CD4-positive, alpha-beta memory T cell (primary cell): Measurements from ENCODE around the gene MEIG1. TPM values are rescaled to one million over a fixed set of nuclear protein-coding genes. Genes with fewer than 3 reads are reported as not detected.

Source experiments
- CTCF ChIA-PET: fragments of 350-600 bp; sonication (Branson Sonifier 250); formaldehyde crosslinking; loops from one replicate; lab custom pipeline; 2021; ENCODE audit warnings: inconsistent platforms; ENCODE audit not compliant: partially characterized antibody; lab: Charles Lee
- POLR2A ChIA-PET: fragments of 350-600 bp; sonication (Branson Sonifier 250); formaldehyde crosslinking; loops from one replicate; lab custom pipeline; 2021; ENCODE audit not compliant: partially characterized antibody; lab: Charles Lee
- DNase-seq, 5 donors: peaks; one replicate each; pipeline versions ENCODE4 v3.0.0 to v3.0.0-alpha.2; 2020 to 2022; ENCODE audit warnings: mixed read lengths in 1 of 5
- H3K27ac ChIP-seq: one replicate; pipeline ENCODE4 v1.7.0; 2013; ENCODE audit warnings: low read depth, low read length
- H3K27me3 ChIP-seq: 2 replicates; pipeline ENCODE4 v1.7.0; 2013; ENCODE audit warnings: mild to moderate bottlenecking, low read length, moderate library complexity; ENCODE audit not compliant: insufficient read depth
- H3K36me3 ChIP-seq: 2 replicates; pipeline ENCODE4 v1.7.0; 2013; ENCODE audit warnings: mild to moderate bottlenecking, low read length, moderate library complexity; ENCODE audit not compliant: insufficient read depth
- H3K4me1 ChIP-seq: 2 replicates; pipeline ENCODE4 v1.7.0; 2013; ENCODE audit warnings: mild to moderate bottlenecking, low read length, moderate library complexity; ENCODE audit not compliant: insufficient read depth
- H3K4me3 ChIP-seq, 2 donors: one replicate each; pipeline ENCODE4 v1.7.0; 2013; ENCODE audit warnings: low read length in 2 of 2, mild to moderate bottlenecking in 1 of 2
- H3K9me3 ChIP-seq, 2 donors: one replicate each; pipeline ENCODE4 v1.7.0; 2013; ENCODE audit warnings: low read length in 2 of 2, control low read depth in 1 of 2; ENCODE audit not compliant: control insufficient read depth in 1 of 2
- H3K27ac Mint-ChIP-seq, 7 donors: one replicate each; pipeline ENCODE4 v1.8.0; 2020 to 2021; ENCODE audit warnings: mixed read lengths in 7 of 7, mild to moderate bottlenecking in 6 of 7, inconsistent platforms in 3 of 7, moderate library complexity in 3 of 7
- H3K27me3 Mint-ChIP-seq, 2 donors: one replicate each; pipeline ENCODE4 v1.8.0; 2020 to 2021; ENCODE audit warnings: mixed read lengths in 2 of 2
- H3K36me3 Mint-ChIP-seq, 2 donors: one replicate each; pipeline ENCODE4 v1.8.0; 2020 to 2021; ENCODE audit warnings: mixed read lengths in 2 of 2, inconsistent platforms in 1 of 2, mild to moderate bottlenecking in 1 of 2
- H3K4me1 Mint-ChIP-seq, 4 donors: one replicate each; pipeline ENCODE4 v1.8.0; 2020 to 2021; ENCODE audit warnings: mixed read lengths in 4 of 4, mild to moderate bottlenecking in 1 of 4
- H3K4me3 Mint-ChIP-seq, 8 donors: one replicate each; pipeline ENCODE4 v1.8.0; 2020 to 2021; ENCODE audit warnings: mixed read lengths in 8 of 8, mild to moderate bottlenecking in 7 of 8, moderate library complexity in 6 of 8, inconsistent platforms in 3 of 8
- H3K9me3 Mint-ChIP-seq, 8 donors: one replicate each; pipeline ENCODE4 v1.8.0; 2020 to 2021; ENCODE audit warnings: mixed read lengths in 8 of 8, mild to moderate bottlenecking in 5 of 8, inconsistent platforms in 3 of 8, moderate library complexity in 1 of 8
- intact Hi-C: fragments of 100-400 bp; cut with micrococcal nuclease; formaldehyde crosslinking; loops from one replicate; pipeline ENCODE4 v1.15.1; 2023
- polyA plus RNA-seq, 2 donors: library from polyadenylated mRNA; unstranded; fragments of 300-500 nt; fragmentation: Illumina TruSeq; gene quantifications; one replicate each; pipeline ENCODE4 v1.2.3, GENCODE V29; 2021
- total RNA-seq, 2 experiments: library from RNA; stranded (reverse); gene quantifications; one replicate each; pipeline ENCODE4 v1.2.3, GENCODE V29; 2021

MEIG1 gene, protein sequence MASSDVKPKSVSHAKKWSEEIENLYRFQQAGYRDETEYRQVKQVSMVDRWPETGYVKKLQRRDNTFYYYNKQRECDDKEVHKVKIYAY
- not detected for total RNA-seq
- under 1 TPM; 0.62 to 0.99 TPM for polyA plus RNA-seq

DNA sequence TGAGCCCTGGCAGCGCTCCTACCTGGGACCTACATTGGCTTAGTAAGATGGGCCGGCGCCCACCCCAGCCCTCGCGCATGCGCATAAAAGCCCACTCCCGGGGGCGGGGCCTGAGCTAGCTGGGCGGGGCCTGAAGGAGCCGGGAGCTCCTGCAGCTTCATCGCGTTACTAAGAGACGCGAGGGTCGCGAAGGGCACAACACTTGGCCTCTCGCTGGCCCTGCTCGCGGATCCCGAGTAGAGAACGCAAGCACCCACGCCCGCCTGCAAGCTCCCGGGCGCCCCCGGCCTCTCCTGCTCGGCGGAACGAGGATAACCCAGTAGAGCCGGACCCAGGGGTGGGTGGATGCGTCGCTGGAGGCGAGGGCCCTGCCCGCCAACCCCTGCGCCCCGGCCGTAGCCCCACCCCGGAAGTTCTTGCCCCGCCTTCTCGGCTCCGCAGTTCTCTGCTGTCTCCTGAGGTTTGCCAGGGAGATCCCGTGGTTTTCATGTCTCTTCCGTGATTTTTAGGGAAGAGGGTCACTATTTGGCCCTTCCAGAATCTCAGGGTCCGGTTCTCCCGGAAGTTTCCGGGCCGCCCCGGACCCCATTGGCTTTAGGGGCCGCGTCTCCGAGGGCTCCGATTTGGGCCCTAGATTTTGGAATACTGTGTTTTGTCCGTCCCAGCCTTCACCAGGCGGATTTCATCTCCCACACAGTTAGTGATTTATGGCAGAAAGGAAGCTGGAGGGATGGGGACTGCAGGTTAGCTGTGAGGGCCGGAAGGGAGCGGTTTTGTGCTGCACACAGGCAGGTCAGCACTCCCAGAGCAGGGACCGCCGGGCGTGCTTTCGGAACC is at the start of gene MEIG1:
MEIG1 (plus strand) TSS at position 168 of the 837 bp plus-strand sequence. CDS start 7,081 bp downstream, outside the sequence.
- Mint-ChIP-seq H3K9me3 (no peaks in the 10 kb centered on the region), H3K4me3 (peak within 1 kb of the TSS; percentile 93 to 99 (median 96)), H3K36me3 (peaks cover 0 to 7% of the 10 kb centered on the region in 2 donors), H3K27me3 (no peaks in the 10 kb centered on the region), H3K4me1 (peaks cover 20 to 40% (median 29%) of the 10 kb centered on the region in 4 donors), H3K27ac (peak within 1 kb of the TSS; percentile 93 to 99 (median 96))
- Histone ChIP-seq H3K4me3 (peak within 1 kb of the TSS; percentile 79 to 98), H3K27me3 (no peaks in the 10 kb centered on the region), H3K9me3 (no peaks in the 10 kb centered on the region), H3K36me3 (no peaks in the 10 kb centered on the region), H3K27ac (peak within 1 kb of the TSS; percentile 92), H3K4me1 (peaks cover 15% of the 10 kb centered on the region)
- intact Hi-C loops: loop anchor here (1.0 to 10.0 kb wide), 7 partner anchors 121 to 1375 kb away; partner anchors contain the start of genes CDNF, HSPA14, MSANTD7 and NMT2
- CTCF ChIA-PET: interaction anchor here (0.9 to 4.5 kb wide), 6 partner anchors 10 to 150 kb away, joined by 3 to 22 read pairs (median 4); partner anchors contain the start of genes CDNF, HSPA14, MSANTD7 and SUV39H2
- POLR2A ChIA-PET: interaction anchor here (0.6 to 2.5 kb wide), 12 partner anchors 11 to 1657 kb away, joined by 3 to 20 read pairs (median 4); partner anchors contain the start of genes CDNF, HSPA14, MSANTD7 and SUV39H2
- peak; percentile 87 to 92 (median 88) for DNase-seq

DNA sequence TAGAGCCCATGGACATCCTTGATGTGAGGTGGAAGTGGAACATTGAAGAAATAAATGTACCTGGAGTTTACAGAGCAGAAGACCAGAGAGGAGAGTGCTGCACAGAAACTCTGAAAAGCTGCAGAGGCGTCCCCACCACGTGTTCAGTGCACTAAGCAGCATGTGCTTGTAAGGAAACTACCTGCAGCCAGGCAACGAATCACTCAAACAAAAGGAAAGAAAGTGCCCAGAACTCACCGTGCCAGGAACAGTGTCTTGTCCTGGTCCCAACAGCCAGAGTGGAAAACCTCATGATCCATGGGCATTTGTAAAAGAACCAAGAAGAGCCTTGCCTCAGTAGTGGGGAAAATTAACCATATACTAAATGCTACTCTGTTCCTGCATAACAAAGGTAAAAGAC is 48.2 kb upstream of the MEIG1 start:
- peaks cover 73 to 78% of the 10 kb centered on the region in 2 donors for H3K36me3 Mint-ChIP-seq
- DNase-seq: no peak
- H3K36me3 ChIP-seq: peaks cover 37% of the 10 kb centered on the region
- peaks cover 0 to 3% (median 0%) of the 10 kb centered on the region in 8 donors for H3K9me3 Mint-ChIP-seq
- H3K27ac ChIP-seq: no peak overlapping the region
- no peak overlapping the region for H3K4me3 Mint-ChIP-seq
- intact Hi-C loops: no loop called here
- POLR2A ChIA-PET: no interaction called here
- H3K4me3 ChIP-seq: no peak overlapping the region
- H3K4me1 ChIP-seq: peaks cover 11% of the 10 kb centered on the region
- H3K27me3 Mint-ChIP-seq: no peaks in the 10 kb centered on the region
- no peaks in the 10 kb centered on the region for H3K27me3 ChIP-seq
- no peaks in the 10 kb centered on the region for H3K9me3 ChIP-seq
- peak overlapping the region in 3 of 7 donors; percentile 13 to 55 (median 44) for H3K27ac Mint-ChIP-seq
- CTCF ChIA-PET: no interaction called here
- H3K4me1 Mint-ChIP-seq: peaks cover 9 to 23% (median 15%) of the 10 kb centered on the region in 4 donors

DNA sequence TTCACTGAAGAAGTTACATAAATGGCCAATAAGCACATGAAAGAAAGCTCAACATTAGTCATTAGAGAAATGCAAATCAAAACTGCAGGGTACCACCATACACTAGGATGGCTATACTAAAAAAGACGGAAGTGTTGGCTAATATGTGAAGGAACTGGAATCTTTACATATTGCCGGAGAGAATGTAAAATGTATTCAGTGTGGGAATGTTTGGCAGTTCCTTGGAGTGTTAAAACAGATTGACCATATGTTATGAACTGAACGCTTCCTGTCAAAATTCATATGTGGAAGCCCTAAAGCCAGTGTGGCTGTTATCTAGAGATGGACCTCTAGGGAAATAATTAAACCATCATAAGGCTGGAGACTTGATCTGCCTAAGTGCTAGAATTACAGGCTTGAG is 47.4 kb upstream of the MEIG1 start:
- Histone ChIP-seq H3K4me3 (no peak overlapping the region), H3K4me1 (peaks cover 10% of the 10 kb centered on the region), H3K27me3 (no peaks in the 10 kb centered on the region), H3K9me3 (no peaks in the 10 kb centered on the region), H3K27ac (no peak overlapping the region), H3K36me3 (peaks cover 37% of the 10 kb centered on the region)
- peaks cover 0 to 7% (median 3%) of the 10 kb centered on the region in 8 donors for H3K9me3 Mint-ChIP-seq
- H3K27me3 Mint-ChIP-seq: no peaks in the 10 kb centered on the region
- H3K4me1 Mint-ChIP-seq: peaks cover 8 to 22% (median 15%) of the 10 kb centered on the region in 4 donors
- ChIA-PET POLR2A (no interaction called here), CTCF (no interaction called here)
- H3K27ac Mint-ChIP-seq: no peak overlapping the region
- no peak for DNase-seq
- peaks cover 79 to 85% of the 10 kb centered on the region in 2 donors for H3K36me3 Mint-ChIP-seq
- H3K4me3 Mint-ChIP-seq: no peak overlapping the region
- intact Hi-C loops: no loop called here

DNA sequence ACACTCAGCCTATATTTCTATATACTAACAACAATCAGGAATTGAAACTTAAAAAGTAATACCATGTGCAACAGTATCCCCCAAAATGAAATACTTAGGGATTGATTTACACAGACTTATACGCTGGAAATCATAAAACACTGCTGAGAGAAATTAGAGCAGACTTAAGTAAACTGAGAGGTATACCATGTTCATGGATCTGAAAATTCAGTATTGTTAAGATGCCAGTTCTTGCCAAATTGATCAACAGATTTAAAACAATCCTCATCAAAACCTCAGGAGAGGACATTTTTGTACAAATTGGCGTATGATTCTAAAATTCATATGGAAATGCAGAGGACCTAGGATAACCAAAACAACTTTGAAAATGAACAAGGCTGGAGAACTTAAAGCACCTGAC is 42.6 kb upstream of the MEIG1 start:
- peaks cover 0 to 3% of the 10 kb centered on the region in 2 donors for H3K9me3 ChIP-seq
- Mint-ChIP-seq H3K4me3 (no peak overlapping the region), H3K36me3 (peaks cover 84 to 90% of the 10 kb centered on the region in 2 donors), H3K4me1 (peaks cover 9 to 15% (median 13%) of the 10 kb centered on the region in 4 donors), H3K9me3 (peaks cover 3 to 23% (median 16%) of the 10 kb centered on the region in 8 donors), H3K27me3 (no peaks in the 10 kb centered on the region), H3K27ac (no peak overlapping the region)
- peaks cover 10% of the 10 kb centered on the region for H3K4me1 ChIP-seq
- H3K27ac ChIP-seq: no peak overlapping the region
- DNase-seq: no peak
- intact Hi-C loops: no loop called here
- H3K27me3 ChIP-seq: no peaks in the 10 kb centered on the region
- ChIA-PET POLR2A (no interaction called here), CTCF (no interaction called here)
- peaks cover 39% of the 10 kb centered on the region for H3K36me3 ChIP-seq
- H3K4me3 ChIP-seq: no peak overlapping the region

DNA sequence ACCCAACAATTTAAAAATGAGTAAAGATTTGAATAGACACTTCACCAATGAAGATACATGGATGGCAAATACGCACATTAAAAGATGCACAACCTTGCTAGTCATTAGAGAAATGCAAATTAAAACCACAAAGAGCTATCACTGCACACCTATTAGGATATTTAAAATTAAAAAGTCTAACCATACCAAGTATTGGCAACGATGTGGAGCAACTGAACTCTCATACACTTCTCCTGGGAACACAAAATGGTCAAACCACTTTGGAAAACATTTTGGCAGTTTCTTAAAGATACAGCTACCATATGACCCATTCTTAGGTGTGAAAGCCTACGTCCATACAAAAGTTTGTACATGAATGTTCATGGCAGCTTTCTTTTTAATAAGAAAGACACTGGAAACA is 41.4 kb upstream of the MEIG1 start:
- peaks cover 50% of the 10 kb centered on the region for H3K36me3 ChIP-seq
- POLR2A ChIA-PET: interaction anchor here (0.6 kb wide), 1 partner anchor 43 kb away, joined by 3 read pairs; no protein-coding TSS in a partner anchor

DNA sequence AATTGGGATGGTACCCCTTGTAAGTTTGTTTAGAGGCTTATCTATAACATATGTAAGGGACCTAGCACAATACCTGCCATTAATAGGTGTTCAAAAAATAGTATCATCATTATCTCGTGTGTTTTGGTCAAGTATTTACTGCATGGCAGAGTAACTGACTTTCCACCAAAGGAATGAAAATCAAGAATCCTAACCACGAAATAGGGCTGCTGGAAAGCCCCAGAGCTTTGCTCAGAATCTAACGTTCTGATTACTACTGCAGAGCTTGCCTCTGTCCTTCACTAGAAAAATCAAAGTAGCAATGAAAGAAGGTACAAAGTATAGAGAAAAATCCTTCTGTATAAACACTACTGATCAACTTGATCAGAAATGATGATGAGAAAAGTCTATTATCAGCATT is 40.2 kb upstream of the MEIG1 start:
- DNase-seq: no peak
- H3K4me1 Mint-ChIP-seq: peaks cover 10 to 15% (median 13%) of the 10 kb centered on the region in 4 donors
- intact Hi-C loops: no loop called here
- H3K9me3 Mint-ChIP-seq: peaks cover 3 to 23% (median 16%) of the 10 kb centered on the region in 8 donors
- POLR2A ChIA-PET: no interaction called here
- H3K27ac Mint-ChIP-seq: peak overlapping the region in 1 of 7 donors; percentile 10
- Histone ChIP-seq H3K36me3 (peaks cover 59% of the 10 kb centered on the region), H3K27ac (no peak overlapping the region), H3K9me3 (peaks cover 0 to 3% of the 10 kb centered on the region in 2 donors), H3K4me1 (peaks cover 10% of the 10 kb centered on the region), H3K4me3 (no peak overlapping the region), H3K27me3 (no peaks in the 10 kb centered on the region)
- H3K27me3 Mint-ChIP-seq: no peaks in the 10 kb centered on the region
- CTCF ChIA-PET: interaction anchor here (2.0 kb wide), 1 partner anchor 14 kb away, joined by 13 read pairs; no protein-coding TSS in a partner anchor
- peaks cover 86 to 93% of the 10 kb centered on the region in 2 donors for H3K36me3 Mint-ChIP-seq
- no peak overlapping the region for H3K4me3 Mint-ChIP-seq

More for the DNA sequence above, 41.4 kb upstream of the MEIG1 start:
- no peak overlapping the region for H3K27ac Mint-ChIP-seq
- intact Hi-C loops: no loop called here
- CTCF ChIA-PET: interaction anchor here (1.0 kb wide), 1 partner anchor 14 kb away, joined by 3 read pairs; no protein-coding TSS in a partner anchor
- Histone ChIP-seq H3K27ac (no peak overlapping the region), H3K9me3 (peaks cover 0 to 3% of the 10 kb centered on the region in 2 donors), H3K4me1 (peaks cover 10% of the 10 kb centered on the region), H3K4me3 (no peak overlapping the region), H3K27me3 (no peaks in the 10 kb centered on the region)
- H3K36me3 Mint-ChIP-seq: peaks cover 88 to 92% of the 10 kb centered on the region in 2 donors
- no peak for DNase-seq
- H3K4me1 Mint-ChIP-seq: peaks cover 10 to 15% (median 13%) of the 10 kb centered on the region in 4 donors
- H3K9me3 Mint-ChIP-seq: peaks cover 3 to 23% (median 16%) of the 10 kb centered on the region in 8 donors
- no peaks in the 10 kb centered on the region for H3K27me3 Mint-ChIP-seq
- H3K4me3 Mint-ChIP-seq: no peak overlapping the region
